Ishikawa (cell line): ENCODE measurements around the gene ANKRD62.

Experiments used
- CEBPB ChIP-seq: IDR thresholded peaks from 2 replicates; pipeline ENCODE4 v1.6.1; 2012
- EGR1 ChIP-seq: IDR thresholded peaks from 2 replicates; pipeline ENCODE4 v1.6.1; 2012
- EP300 ChIP-seq: IDR thresholded peaks from 2 replicates; pipeline ENCODE4 v1.6.1; 2012; ENCODE audit warnings: borderline replicate concordance
- FOXM1 ChIP-seq: IDR thresholded peaks from 2 replicates; pipeline ENCODE4 v1.6.1; 2012; ENCODE audit warnings: low read depth, borderline replicate concordance
- RAD21 ChIP-seq: IDR thresholded peaks from 2 replicates; pipeline ENCODE4 v1.6.1; 2012; ENCODE audit warnings: low read depth
- TF ChIP-seq, protein P1 (sequence below): IDR thresholded peaks from 2 replicates; pipeline ENCODE4 v1.6.1; 2012

GRCh38 chr18:12067671-12068070 is 26.0 kb upstream of the ANKRD62 start:
- TF ChIP-seq, protein P1, sequence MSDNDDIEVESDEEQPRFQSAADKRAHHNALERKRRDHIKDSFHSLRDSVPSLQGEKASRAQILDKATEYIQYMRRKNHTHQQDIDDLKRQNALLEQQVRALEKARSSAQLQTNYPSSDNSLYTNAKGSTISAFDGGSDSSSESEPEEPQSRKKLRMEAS = no peak
- no peak for TF ChIP-seq EGR1
- TF ChIP-seq RAD21 = no peak
- no peak for TF ChIP-seq EP300
- TF ChIP-seq CEBPB = no peak
- TF ChIP-seq FOXM1 = no peak
